ENCODE results near the gene TACR2.
"Not testable (repeated sequence)": the region's sequence is repeated elsewhere in the genome, so short reads cannot be mapped to it uniquely, and the experiment has no call there.

The TACR2 gene

GRCh38 chr10:69450395-69450794, 33.7 kb upstream of the TACR2 start:
- H3K4me1 ChIP-seq (ENCODE audit: control insufficient read depth, insufficient read depth, low read length); H3K4me3 ChIP-seq (ENCODE audit: insufficient read depth, low read depth, low read length); H3K36me3 ChIP-seq (ENCODE audit: control insufficient read depth, insufficient read depth, low read length); H3K9me3 ChIP-seq (ENCODE audit: control insufficient read depth, low read length); H3K27ac ChIP-seq (ENCODE audit: insufficient read depth, low read depth, low read length, poor library complexity, severe bottlenecking): not testable (repeated sequence)
- peaks cover 21% of the 10 kb centered on the region for H3K27me3 ChIP-seq (ENCODE audit: control insufficient read depth, insufficient read depth, low read length, poor library complexity, severe bottlenecking)
- 85 to 88% methylated on average over 16 of the region's 16 CpGs for WGBS, 2 experiments

DNA sequence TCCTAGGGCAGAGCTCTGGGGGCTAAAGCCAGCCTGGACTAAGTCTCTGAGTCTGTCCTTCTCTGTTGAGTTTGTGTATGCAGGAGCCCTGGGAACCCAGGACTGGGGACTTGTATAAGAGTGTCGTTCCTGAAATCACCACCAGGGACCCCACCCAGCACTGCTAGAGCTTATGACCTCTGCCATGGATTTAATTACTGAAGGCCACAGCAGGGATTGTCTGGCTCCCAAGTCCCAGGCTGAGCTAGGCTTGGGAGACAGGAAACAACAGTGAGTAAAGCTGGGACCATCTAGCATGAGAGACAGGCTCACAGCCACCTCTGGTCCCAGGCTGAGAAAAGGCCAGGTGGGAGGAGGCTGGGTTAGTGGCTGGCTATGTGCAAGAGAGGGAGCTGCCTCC, 33.1 kb upstream of the TACR2 start:
- H3K27me3 ChIP-seq (ENCODE audit: control insufficient read depth, insufficient read depth, low read length, poor library complexity, severe bottlenecking) = peaks cover 21% of the 10 kb centered on the region
- H3K4me3 ChIP-seq (ENCODE audit: insufficient read depth, low read depth, low read length) = no peak overlapping the region
- H3K9me3 ChIP-seq (ENCODE audit: control insufficient read depth, low read length) = no peaks in the 10 kb centered on the region
- no peak overlapping the region for H3K27ac ChIP-seq (ENCODE audit: insufficient read depth, low read depth, low read length, poor library complexity, severe bottlenecking)
- WGBS, 2 experiments = 6 to 10% methylated on average over 1 of the region's 1 CpG
- H3K4me1 ChIP-seq (ENCODE audit: control insufficient read depth, insufficient read depth, low read length) = no peaks in the 10 kb centered on the region
- no peaks in the 10 kb centered on the region for H3K36me3 ChIP-seq (ENCODE audit: control insufficient read depth, insufficient read depth, low read length)

DNA sequence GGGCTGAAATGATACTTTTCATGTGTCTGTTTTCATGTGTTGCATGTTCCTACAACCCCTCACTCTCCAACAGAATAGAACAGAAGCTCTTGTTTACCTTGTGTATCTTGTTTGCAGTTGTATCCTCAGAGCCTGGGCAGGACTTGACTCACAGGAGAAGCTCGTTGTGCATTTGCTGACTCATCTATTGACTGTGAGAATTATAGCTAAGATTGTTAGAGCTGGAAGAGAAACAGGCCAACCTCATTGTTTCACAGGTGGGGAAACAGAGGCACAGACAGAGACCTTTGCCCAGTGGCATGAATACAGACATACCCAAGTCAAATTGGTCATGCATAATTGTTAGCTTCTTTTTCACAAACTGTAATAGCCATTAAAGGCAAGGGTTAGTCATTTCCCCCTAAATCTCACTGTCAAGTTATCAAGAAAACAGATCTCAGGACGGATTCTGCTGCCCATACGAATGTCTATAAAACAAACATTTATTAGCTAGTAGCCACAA, 30.0 kb upstream of the TACR2 start:
- Histone ChIP-seq H3K27ac (ENCODE audit: insufficient read depth, low read depth, low read length, poor library complexity, severe bottlenecking) (no peak overlapping the region), H3K9me3 (ENCODE audit: control insufficient read depth, low read length) (no peaks in the 10 kb centered on the region), H3K4me3 (ENCODE audit: insufficient read depth, low read depth, low read length) (no peak overlapping the region), H3K4me1 (ENCODE audit: control insufficient read depth, insufficient read depth, low read length) (peaks cover 3% of the 10 kb centered on the region), H3K27me3 (ENCODE audit: control insufficient read depth, insufficient read depth, low read length, poor library complexity, severe bottlenecking) (peaks cover 5% of the 10 kb centered on the region), H3K36me3 (ENCODE audit: control insufficient read depth, insufficient read depth, low read length) (no peaks in the 10 kb centered on the region)
- WGBS, 2 experiments = 79 to 87% methylated on average over 3 of the region's 3 CpGs

- H3K27ac ChIP-seq (ENCODE audit: insufficient read depth, low read depth, low read length, poor library complexity, severe bottlenecking) = no peak overlapping the region
- H3K36me3 ChIP-seq (ENCODE audit: control insufficient read depth, insufficient read depth, low read length) = no peaks in the 10 kb centered on the region
- peaks cover 3% of the 10 kb centered on the region for H3K4me1 ChIP-seq (ENCODE audit: control insufficient read depth, insufficient read depth, low read length)
- no peaks in the 10 kb centered on the region for H3K9me3 ChIP-seq (ENCODE audit: control insufficient read depth, low read length)
- H3K27me3 ChIP-seq (ENCODE audit: control insufficient read depth, insufficient read depth, low read length, poor library complexity, severe bottlenecking) = no peaks in the 10 kb centered on the region
- no peak overlapping the region for H3K4me3 ChIP-seq (ENCODE audit: insufficient read depth, low read depth, low read length)
Observed at GRCh38 chr10:69446229-69446628, 29.5 kb upstream of the TACR2 start.

DNA sequence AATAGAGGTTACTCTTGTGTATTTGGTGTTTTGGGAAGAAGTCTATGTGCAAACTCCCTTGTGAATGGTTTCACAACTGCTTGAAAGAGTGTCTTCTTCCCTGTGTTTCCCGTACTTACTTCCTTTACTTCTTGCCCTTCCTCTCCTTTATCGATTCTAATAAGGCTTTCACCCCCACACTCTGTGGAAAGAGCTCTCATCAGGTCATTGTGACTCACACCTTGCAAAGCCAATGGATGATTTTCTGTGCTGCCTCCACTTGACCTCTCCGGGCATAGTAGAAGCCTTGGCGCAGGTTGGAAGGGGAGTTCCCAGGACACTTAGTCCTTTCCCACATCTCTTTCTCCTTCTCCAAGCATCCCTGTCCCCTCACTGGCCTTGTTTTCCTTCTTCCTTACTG, 28.3 kb upstream of the TACR2 start:
- 94% methylated on average over 4 of the region's 4 CpGs for WGBS, 2 experiments
- H3K4me3 ChIP-seq (ENCODE audit: insufficient read depth, low read depth, low read length) = no peak overlapping the region
- H3K27ac ChIP-seq (ENCODE audit: insufficient read depth, low read depth, low read length, poor library complexity, severe bottlenecking) = no peak overlapping the region
- no peaks in the 10 kb centered on the region for H3K36me3 ChIP-seq (ENCODE audit: control insufficient read depth, insufficient read depth, low read length)
- H3K4me1 ChIP-seq (ENCODE audit: control insufficient read depth, insufficient read depth, low read length) = peaks cover 3% of the 10 kb centered on the region
- no peaks in the 10 kb centered on the region for H3K27me3 ChIP-seq (ENCODE audit: control insufficient read depth, insufficient read depth, low read length, poor library complexity, severe bottlenecking)
- H3K9me3 ChIP-seq (ENCODE audit: control insufficient read depth, low read length) = no peaks in the 10 kb centered on the region

GRCh38 chr10:69443354-69443753, 26.6 kb upstream of the TACR2 start:
- no peak overlapping the region for H3K27ac ChIP-seq (ENCODE audit: insufficient read depth, low read depth, low read length, poor library complexity, severe bottlenecking)
- H3K36me3 ChIP-seq (ENCODE audit: control insufficient read depth, insufficient read depth, low read length) = no peaks in the 10 kb centered on the region
- no peak overlapping the region for H3K4me3 ChIP-seq (ENCODE audit: insufficient read depth, low read depth, low read length)
- WGBS, 2 experiments = 93 to 96% methylated on average over 1 of the region's 1 CpG
- H3K9me3 ChIP-seq (ENCODE audit: control insufficient read depth, low read length) = no peaks in the 10 kb centered on the region
- no peaks in the 10 kb centered on the region for H3K27me3 ChIP-seq (ENCODE audit: control insufficient read depth, insufficient read depth, low read length, poor library complexity, severe bottlenecking)
- peaks cover 3% of the 10 kb centered on the region for H3K4me1 ChIP-seq (ENCODE audit: control insufficient read depth, insufficient read depth, low read length)

DNA sequence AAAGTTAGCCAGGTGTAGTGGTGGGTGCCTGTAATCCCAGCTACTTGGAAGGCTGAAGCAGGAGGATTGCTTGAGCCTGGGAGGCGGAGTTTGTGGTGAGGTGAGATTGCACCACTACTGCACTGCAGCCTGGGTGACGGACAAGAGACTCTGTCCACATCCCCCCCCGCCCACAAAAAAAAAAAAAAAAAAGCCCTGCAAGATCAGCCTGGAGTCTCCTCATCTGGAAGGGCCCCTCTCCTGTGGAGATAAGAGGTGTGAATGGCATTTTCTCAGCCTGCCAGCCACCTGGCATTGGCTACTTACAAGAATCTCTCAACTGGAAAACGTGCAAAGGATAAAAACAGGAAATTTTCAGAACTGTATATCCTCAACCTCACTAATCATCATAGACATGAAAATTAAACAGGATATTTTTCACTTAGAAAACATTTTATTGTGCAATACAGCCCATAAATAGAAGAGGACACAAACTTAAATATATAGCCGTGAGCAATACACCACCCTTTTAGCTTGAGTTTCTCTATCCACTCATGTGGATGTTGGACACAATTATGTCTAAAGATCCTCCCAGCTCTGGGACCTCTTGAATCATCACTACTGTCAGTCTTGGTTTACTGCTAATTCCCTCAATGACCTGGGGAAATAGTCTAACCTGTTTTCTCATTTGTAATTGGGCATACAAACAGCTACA, 23.2 kb upstream of the TACR2 start:
- Histone ChIP-seq H3K9me3 (ENCODE audit: control insufficient read depth, low read length) (no peaks in the 10 kb centered on the region), H3K27ac (ENCODE audit: insufficient read depth, low read depth, low read length, poor library complexity, severe bottlenecking) (no peak overlapping the region), H3K36me3 (ENCODE audit: control insufficient read depth, insufficient read depth, low read length) (no peaks in the 10 kb centered on the region), H3K4me3 (ENCODE audit: insufficient read depth, low read depth, low read length) (no peak overlapping the region), H3K27me3 (ENCODE audit: control insufficient read depth, insufficient read depth, low read length, poor library complexity, severe bottlenecking) (no peaks in the 10 kb centered on the region), H3K4me1 (ENCODE audit: control insufficient read depth, insufficient read depth, low read length) (peaks cover 3% of the 10 kb centered on the region)
- WGBS, 2 experiments = 72 to 83% methylated on average over 2 to 5 of the region's 5 CpGs

DNA sequence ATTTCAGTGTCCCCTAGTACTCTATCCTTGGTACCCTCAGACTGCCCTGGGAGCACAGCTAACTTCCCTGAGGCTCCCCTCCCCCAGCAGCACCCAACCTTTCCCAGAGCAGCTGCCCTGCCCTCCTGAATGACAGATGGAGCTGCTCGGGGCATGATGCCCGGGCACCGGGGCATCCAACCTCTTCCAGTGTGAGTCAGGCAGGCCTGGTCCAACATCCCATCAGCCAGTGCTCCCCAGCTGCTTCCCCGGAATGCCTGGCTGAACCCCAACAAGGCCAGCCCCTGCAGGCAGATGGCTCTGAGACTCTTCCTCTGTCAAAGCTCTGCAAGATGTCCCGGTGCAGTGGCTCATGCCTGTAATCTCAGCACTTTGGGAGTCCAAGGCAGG, 22.6 kb upstream of the TACR2 start:
- no peaks in the 10 kb centered on the region for H3K27me3 ChIP-seq (ENCODE audit: control insufficient read depth, insufficient read depth, low read length, poor library complexity, severe bottlenecking)
- WGBS, 2 experiments = 90 to 92% methylated on average over 5 of the region's 5 CpGs
- peaks cover 3% of the 10 kb centered on the region for H3K4me1 ChIP-seq (ENCODE audit: control insufficient read depth, insufficient read depth, low read length)
- H3K36me3 ChIP-seq (ENCODE audit: control insufficient read depth, insufficient read depth, low read length) = no peaks in the 10 kb centered on the region
- H3K4me3 ChIP-seq (ENCODE audit: insufficient read depth, low read depth, low read length) = no peak overlapping the region
- H3K9me3 ChIP-seq (ENCODE audit: control insufficient read depth, low read length) = no peaks in the 10 kb centered on the region
- no peak overlapping the region for H3K27ac ChIP-seq (ENCODE audit: insufficient read depth, low read depth, low read length, poor library complexity, severe bottlenecking)

GRCh38 chr10:69438536-69439349, 22.0 kb upstream of the TACR2 start:
- peaks cover 3% of the 10 kb centered on the region for H3K4me1 ChIP-seq (ENCODE audit: control insufficient read depth, insufficient read depth, low read length)
- 82 to 83% methylated on average over 10 of the region's 10 CpGs for WGBS, 2 experiments
- H3K27ac ChIP-seq (ENCODE audit: insufficient read depth, low read depth, low read length, poor library complexity, severe bottlenecking) = no peak overlapping the region
- no peak overlapping the region for H3K4me3 ChIP-seq (ENCODE audit: insufficient read depth, low read depth, low read length)
- H3K9me3 ChIP-seq (ENCODE audit: control insufficient read depth, low read length) = no peaks in the 10 kb centered on the region
- H3K27me3 ChIP-seq (ENCODE audit: control insufficient read depth, insufficient read depth, low read length, poor library complexity, severe bottlenecking) = no peaks in the 10 kb centered on the region
- H3K36me3 ChIP-seq (ENCODE audit: control insufficient read depth, insufficient read depth, low read length) = no peaks in the 10 kb centered on the region

DNA sequence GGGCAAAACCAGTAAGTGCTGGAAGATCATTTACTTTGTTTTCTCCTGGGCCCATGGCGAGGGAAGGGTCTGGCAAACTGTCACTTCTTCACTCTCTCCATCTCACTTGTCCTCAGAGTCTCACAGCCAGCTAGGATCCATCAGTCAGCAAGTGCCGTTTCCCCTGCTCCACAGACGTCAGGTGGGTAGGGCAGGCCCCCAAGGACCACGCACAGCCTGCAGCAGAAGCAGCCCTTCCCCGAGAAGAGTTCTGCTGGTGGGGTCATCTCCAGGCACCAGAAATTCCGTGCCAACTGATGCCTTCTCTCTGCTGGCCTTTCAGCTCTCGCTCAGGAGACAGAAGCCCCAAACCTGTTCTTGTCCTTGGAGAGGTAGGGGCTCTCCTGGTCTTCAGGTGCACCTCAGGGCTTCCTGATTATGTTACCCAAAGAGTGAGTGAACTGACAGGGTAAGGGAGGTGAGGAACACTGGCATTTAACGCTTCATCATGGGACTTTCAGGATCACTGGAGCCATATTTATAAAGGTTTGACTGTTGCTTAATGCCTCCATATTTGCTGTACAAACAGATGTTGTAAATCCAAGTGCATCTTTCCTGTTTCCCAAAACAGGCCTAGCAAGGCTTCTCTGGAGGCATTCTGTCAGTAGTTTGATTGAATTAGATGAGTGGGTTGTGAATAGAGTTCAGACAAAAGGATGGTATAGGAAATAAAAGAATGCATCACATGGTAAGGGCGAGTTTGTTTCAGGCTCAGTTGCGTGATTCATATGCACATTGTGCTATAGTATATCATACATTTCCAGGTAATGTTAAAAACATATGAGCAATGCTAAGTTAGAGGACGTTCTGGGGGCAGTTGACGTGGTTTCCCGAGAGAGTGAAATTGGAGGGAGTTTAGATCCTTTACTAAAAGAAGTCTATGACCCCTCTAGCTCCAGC, 20.9 kb upstream of the TACR2 start:
- H3K27ac ChIP-seq (ENCODE audit: insufficient read depth, low read depth, low read length, poor library complexity, severe bottlenecking) = no peak overlapping the region
- H3K4me1 ChIP-seq (ENCODE audit: control insufficient read depth, insufficient read depth, low read length) = peaks cover 3% of the 10 kb centered on the region
- H3K9me3 ChIP-seq (ENCODE audit: control insufficient read depth, low read length) = no peaks in the 10 kb centered on the region
- 88% methylated on average over 13 of the region's 13 CpGs for WGBS, 2 experiments
- no peaks in the 10 kb centered on the region for H3K27me3 ChIP-seq (ENCODE audit: control insufficient read depth, insufficient read depth, low read length, poor library complexity, severe bottlenecking)
- H3K4me3 ChIP-seq (ENCODE audit: insufficient read depth, low read depth, low read length) = no peak overlapping the region
- H3K36me3 ChIP-seq (ENCODE audit: control insufficient read depth, insufficient read depth, low read length) = no peaks in the 10 kb centered on the region

Data from ectodermal cell (in vitro differentiated cells).